ENCODE data around the gene RALGPS1.

The RALGPS1 gene

GRCh38 chr9:127112056-127112455, 197.5 kb downstream of the RALGPS1 start:
- no peak overlapping the region for H3K4me3 ChIP-seq (replicated peaks; ENCODE audit: low read depth, low read length)
- TF ChIP-seq CTCF (IDR thresholded peaks at IDR 0.05; ENCODE audit: low read depth, low read length, missing control alignments), result no peak
- DNase-seq (ENCODE audit: extremely low read depth, low read depth), result no peak

DNA sequence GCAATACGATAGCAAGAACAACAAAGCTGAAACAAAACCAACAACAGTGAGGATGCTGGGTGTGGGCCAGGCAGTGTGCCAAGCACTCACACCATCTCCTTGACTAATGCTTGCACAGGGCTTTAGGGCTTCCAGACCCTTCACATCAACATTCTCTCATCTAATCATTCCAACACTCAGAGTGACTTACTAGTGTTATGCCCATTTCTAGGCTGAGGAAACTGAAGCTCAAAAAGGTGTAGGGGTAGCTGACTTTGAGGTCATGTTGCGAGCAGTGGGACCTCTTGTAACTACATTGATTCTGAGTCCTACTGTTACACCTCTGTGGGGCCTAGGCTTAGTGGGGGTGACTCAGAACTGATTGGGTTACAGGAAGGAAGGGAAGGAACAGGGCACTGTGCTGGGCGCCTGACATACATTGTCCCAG, 198.2 kb downstream of the RALGPS1 start:
- no peak for DNase-seq (ENCODE audit: extremely low read depth, low read depth)
- TF ChIP-seq CTCF (IDR thresholded peaks at IDR 0.05; ENCODE audit: low read depth, low read length, missing control alignments), result no peak
- no peak overlapping the region for H3K4me3 ChIP-seq (replicated peaks; ENCODE audit: low read depth, low read length)

DNA sequence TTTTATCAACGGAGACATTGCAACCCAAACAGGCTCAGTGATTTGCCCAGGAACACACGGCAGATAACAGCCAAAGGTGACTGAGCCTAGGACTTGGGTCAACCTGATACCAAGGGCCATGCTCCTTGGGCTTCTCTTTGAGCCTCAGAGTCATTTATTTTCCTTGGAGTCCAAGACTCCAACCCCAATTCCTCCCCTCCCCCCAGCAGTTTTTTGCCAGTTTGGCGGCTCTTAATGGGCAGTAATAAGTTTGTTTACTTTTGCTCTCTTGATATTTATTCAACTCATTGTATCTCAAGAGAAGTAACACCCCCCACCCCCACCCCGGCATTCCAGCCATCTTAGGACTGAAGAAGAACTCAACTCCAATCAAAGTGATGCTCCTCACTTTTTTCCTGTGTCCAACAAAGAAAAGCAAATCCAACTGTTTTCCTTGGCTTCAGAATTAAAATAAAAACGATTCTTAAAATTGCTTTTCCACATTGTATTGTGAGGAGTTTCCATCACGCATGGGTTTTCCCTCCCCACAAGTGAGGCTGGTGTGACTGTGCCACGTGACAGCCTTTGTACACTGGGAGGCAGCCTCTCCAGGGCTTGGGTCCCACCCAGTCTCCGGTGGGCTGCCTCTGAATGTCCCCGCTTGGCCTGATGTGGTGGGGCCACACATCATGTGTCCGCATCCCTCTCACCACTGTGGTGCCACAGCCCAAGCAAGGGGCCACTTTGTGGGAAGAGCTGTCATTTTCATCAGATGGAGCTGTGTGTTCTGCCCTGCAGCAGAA, 198.8 kb downstream of the RALGPS1 start:
- TF ChIP-seq CTCF (IDR thresholded peaks at IDR 0.05; ENCODE audit: low read depth, low read length, missing control alignments), result no peak

GRCh38 chr9:127114606-127115005, 200.0 kb downstream of the RALGPS1 start:
- TF ChIP-seq CTCF (IDR thresholded peaks at IDR 0.05; ENCODE audit: low read depth, low read length, missing control alignments), result no peak
- no peak overlapping the region for H3K4me3 ChIP-seq (replicated peaks; ENCODE audit: low read depth, low read length)
- DNase-seq (ENCODE audit: extremely low read depth, low read depth), result no peak

More for the DNA sequence above, 198.8 kb downstream of the RALGPS1 start:
- H3K4me3 ChIP-seq (replicated peaks; ENCODE audit: low read depth, low read length), result no peak overlapping the region
- no peak for DNase-seq (ENCODE audit: extremely low read depth, low read depth)

- no peak for TF ChIP-seq CTCF (IDR thresholded peaks at IDR 0.05; ENCODE audit: low read depth, low read length, missing control alignments)
- no peak for DNase-seq (ENCODE audit: extremely low read depth, low read depth)
- H3K4me3 ChIP-seq (replicated peaks; ENCODE audit: low read depth, low read length), result no peak overlapping the region
Measured at GRCh38 chr9:127116088-127116726, 201.6 kb downstream of the RALGPS1 start.

DNA sequence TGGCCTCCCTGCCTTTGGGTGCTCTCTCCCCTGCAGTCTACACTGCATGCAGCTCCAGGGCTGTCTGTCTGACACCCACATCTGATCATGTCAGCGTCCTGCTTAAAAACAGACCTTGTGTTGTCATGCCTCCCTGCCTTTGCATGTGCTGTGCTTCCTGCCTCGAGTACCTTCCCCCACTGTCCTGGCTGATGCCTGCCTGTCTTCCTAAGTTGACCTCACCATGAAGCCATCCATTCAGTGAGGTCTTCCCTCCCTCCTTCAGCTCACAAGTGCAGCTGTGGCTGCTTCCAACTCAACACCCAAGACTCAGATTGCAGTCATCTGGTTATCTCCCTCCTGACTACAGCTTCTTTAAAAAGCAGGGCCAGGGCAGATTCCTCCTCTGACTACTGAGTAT, 202.4 kb downstream of the RALGPS1 start:
- no peak for DNase-seq (ENCODE audit: extremely low read depth, low read depth)
- no peak overlapping the region for H3K4me3 ChIP-seq (replicated peaks; ENCODE audit: low read depth, low read length)
- no peak for TF ChIP-seq CTCF (IDR thresholded peaks at IDR 0.05; ENCODE audit: low read depth, low read length, missing control alignments)
